ENCODE results near the gene ACTR5.
"Not testable (repeated sequence)": the region's sequence is repeated elsewhere in the genome, so short reads cannot be mapped to it uniquely, and the experiment has no call there.

Gene ACTR5

GRCh38 chr20:38764567-38765318 lies 16.5 kb downstream of the ACTR5 start:
- DNase-seq (ENCODE audit: low spot score), result no peak

GRCh38 chr20:38766071-38766470 lies 17.8 kb downstream of the ACTR5 start:
- DNase-seq (ENCODE audit: low spot score), result no peak

GRCh38 chr20:38769376-38770295 lies 21.4 kb downstream of the ACTR5 start:
- no peak for DNase-seq (ENCODE audit: low spot score)

- no peak for DNase-seq (ENCODE audit: low spot score)
Measured at GRCh38 chr20:38770546-38770945, 22.3 kb downstream of the ACTR5 start.

- DNase-seq (ENCODE audit: low spot score), result no peak
Measured at GRCh38 chr20:38770970-38771369, 22.7 kb downstream of the ACTR5 start.

- DNase-seq (ENCODE audit: low spot score), result no peak
Measured at GRCh38 chr20:38771621-38772020, 23.4 kb downstream of the ACTR5 start.

- no peak for DNase-seq (ENCODE audit: low spot score)
Measured at GRCh38 chr20:38774167-38774566, 25.9 kb downstream of the ACTR5 start.

GRCh38 chr20:38776363-38776762 lies 28.1 kb downstream of the ACTR5 start:
- DNase-seq (ENCODE audit: low spot score), result no peak

GRCh38 chr20:38779247-38780097 lies 31.2 kb downstream of the ACTR5 start:
- no peak for DNase-seq (ENCODE audit: low spot score)

- no peak for DNase-seq (ENCODE audit: low spot score)
Measured at GRCh38 chr20:38782275-38782674, 34.0 kb downstream of the ACTR5 start.

GRCh38 chr20:38787870-38788269 lies 39.6 kb downstream of the ACTR5 start:
- DNase-seq (ENCODE audit: low spot score), result no peak

GRCh38 chr20:38789503-38790199 lies 41.4 kb downstream of the ACTR5 start:
- DNase-seq (ENCODE audit: low spot score), result no peak

GRCh38 chr20:38790200-38791053 lies 42.2 kb downstream of the ACTR5 start:
- peak; percentile 81 for DNase-seq (ENCODE audit: low spot score)

GRCh38 chr20:38791291-38791690 lies 43.0 kb downstream of the ACTR5 start:
- no peak for DNase-seq (ENCODE audit: low spot score)

GRCh38 chr20:38791940-38792339 lies 43.7 kb downstream of the ACTR5 start:
- no peak for DNase-seq (ENCODE audit: low spot score)

GRCh38 chr20:38794057-38794456 lies 45.8 kb downstream of the ACTR5 start:
- DNase-seq (ENCODE audit: low spot score), result not testable (repeated sequence)

GRCh38 chr20:38798266-38798665 lies 50.0 kb downstream of the ACTR5 start:
- no peak for DNase-seq (ENCODE audit: low spot score)

GRCh38 chr20:38799203-38799602 lies 50.9 kb downstream of the ACTR5 start:
- no peak for DNase-seq (ENCODE audit: low spot score)

- no peak for DNase-seq (ENCODE audit: low spot score)
Measured at GRCh38 chr20:38800882-38801281, 52.6 kb downstream of the ACTR5 start.

- no peak for DNase-seq (ENCODE audit: low spot score)
Measured at GRCh38 chr20:38804221-38804620, 56.0 kb downstream of the ACTR5 start.
